PFSK-1 (cell line): ENCODE data around the gene NFIB.

ENCODE experiments used
- POLR2AphosphoS5 ChIP-seq: IDR thresholded peaks from 2 replicates; pipeline ENCODE4 v1.6.1; 2012; ENCODE audit warnings: low read depth, mild to moderate bottlenecking, control low read depth, low read length, moderate library complexity
- REST ChIP-seq, 2 experiments: IDR thresholded peaks; 2 replicates each; pipeline versions ENCODE4 v1.6.1 to v1.8.0; 2011 to 2012; ENCODE audit warnings: low read depth in 2 of 2, low read length in 2 of 2, control low read depth in 1 of 2, inconsistent platforms in 1 of 2, mild to moderate bottlenecking in 1 of 2, moderate library complexity in 1 of 2; ENCODE audit not compliant: insufficient read depth in 1 of 2
- SIN3A ChIP-seq: IDR thresholded peaks from 2 replicates; pipeline ENCODE4 v1.6.1; 2012; ENCODE audit warnings: mild to moderate bottlenecking, low read length, moderate library complexity, borderline replicate concordance; ENCODE audit not compliant: insufficient read depth
- TAF1 ChIP-seq: IDR thresholded peaks from 2 replicates; pipeline ENCODE4 v1.6.1; 2012; ENCODE audit warnings: low read length, control low read depth, borderline replicate concordance; ENCODE audit not compliant: insufficient read depth

GRCh38 chr9:14131356-14132088 lies 182.4 kb downstream of the NFIB start:
- TF ChIP-seq REST (IDR thresholded peaks at IDR 0.05; ENCODE audit: insufficient read depth in 1 of 2, low read depth in 2 of 2, low read length in 2 of 2) (no peak), POLR2AphosphoS5 (no peak), TAF1 (no peak), SIN3A (no peak)
